DND-41 (cell line): ENCODE measurements around the gene PRKCA.

Experiments
- ATAC-seq: fragments of 200-7000 bp; cut with Tn5 transposase; 3 replicates; pipeline ENCODE4 v1.9.1; 2021; ENCODE audit warnings: low read depth; ENCODE audit not compliant: insufficient read depth
- DNase-seq: peaks from one replicate; pipeline ENCODE4 v3.0.0-alpha.2; 2020
- H2AFZ ChIP-seq: 2 replicates; pipeline ENCODE4 v1.6.0; 2012; ENCODE audit warnings: low read depth, low read length
- H3K27ac ChIP-seq: 2 replicates; pipeline ENCODE4 v1.5.1; 2012; ENCODE audit warnings: low read length, inconsistent platforms
- H3K27me3 ChIP-seq: fragments of 200-600 bp; sonication (generic); 2 replicates; pipeline ENCODE4 v1.6.0; 2012; ENCODE audit warnings: low read length, mild to moderate bottlenecking, inconsistent platforms; ENCODE audit not compliant: insufficient read depth, poor library complexity
- H3K36me3 ChIP-seq: 2 replicates; pipeline ENCODE4 v1.5.1; 2012; ENCODE audit warnings: low read length, inconsistent platforms; ENCODE audit not compliant: insufficient read depth
- H3K4me1 ChIP-seq: 2 replicates; pipeline ENCODE4 v1.5.1; 2012; ENCODE audit warnings: mild to moderate bottlenecking, low read length; ENCODE audit not compliant: insufficient read depth
- H3K4me2 ChIP-seq: 2 replicates; pipeline ENCODE4 v1.6.0; 2012; ENCODE audit warnings: mild to moderate bottlenecking, moderate library complexity, low read length, inconsistent platforms; ENCODE audit not compliant: insufficient read depth
- H3K4me3 ChIP-seq, 2 experiments: fragments of 200-600 bp in 1 of 2; shearing (Covaris generic) in 1 of 2; 2 replicates each; pipeline ENCODE4 v1.5.1; 2012 to 2016; ENCODE audit warnings: inconsistent platforms in 2 of 2, low read length in 2 of 2, mild to moderate bottlenecking in 2 of 2, low read depth in 1 of 2, moderate library complexity in 1 of 2
- H3K79me2 ChIP-seq: 2 replicates; pipeline ENCODE4 v1.6.0; 2012; ENCODE audit warnings: low read length, inconsistent platforms; ENCODE audit not compliant: insufficient read depth
- H3K9ac ChIP-seq: 2 replicates; pipeline ENCODE4 v1.6.0; 2012; ENCODE audit warnings: low read depth, mild to moderate bottlenecking, inconsistent platforms, low read length, moderate library complexity
- H3K9me3 ChIP-seq: 2 replicates; pipeline ENCODE4 v1.5.1; 2012; ENCODE audit warnings: low read length, moderate library complexity, mild to moderate bottlenecking, inconsistent platforms; ENCODE audit not compliant: insufficient read depth, severe bottlenecking
- H4K20me1 ChIP-seq: 2 replicates; pipeline ENCODE4 v1.6.0; 2012; ENCODE audit warnings: low read length; ENCODE audit not compliant: insufficient read depth
- CTCF ChIP-seq: IDR thresholded peaks from 2 replicates; pipeline ENCODE4 v1.5.1; 2012; ENCODE audit warnings: borderline replicate concordance, low read length, moderate library complexity, mild to moderate bottlenecking; ENCODE audit not compliant: poor library complexity, severe bottlenecking; ENCODE audit errors: extremely low read depth
- EZH2 ChIP-seq: IDR thresholded peaks from 3 replicates; pipeline ENCODE4 v1.6.1; 2012; ENCODE audit warnings: borderline replicate concordance, low read depth, mild to moderate bottlenecking, moderate library complexity, low read length, inconsistent platforms; ENCODE audit not compliant: severe bottlenecking

Gene PRKCA

GRCh38 chr17:66686601-66687000 lies 384.2 kb downstream of the PRKCA start:
- no peak for TF ChIP-seq EZH2
- TF ChIP-seq CTCF = no peak
- no peaks in the 10 kb centered on the region for H3K4me1 ChIP-seq
- H3K27ac ChIP-seq = no peak overlapping the region
- H2AFZ ChIP-seq = no peak overlapping the region
- H3K4me2 ChIP-seq = no peak overlapping the region
- no peaks in the 10 kb centered on the region for H3K27me3 ChIP-seq
- no peak overlapping the region for H3K4me3 ChIP-seq
- no peak overlapping the region for H3K9ac ChIP-seq
- no peaks in the 10 kb centered on the region for H3K9me3 ChIP-seq
- H3K36me3 ChIP-seq = peaks cover 38% of the 10 kb centered on the region
- H3K79me2 ChIP-seq = no peaks in the 10 kb centered on the region
- DNase-seq (no peak), ATAC-seq (no peak)
- H4K20me1 ChIP-seq = 0 out of 2 replicates have a peak, but pooled peaks cover 3% of the 10 kb centered on the region

- DNase-seq (no peak), ATAC-seq (no peak)
- Histone ChIP-seq H3K27me3 (no peaks in the 10 kb centered on the region), H3K79me2 (no peaks in the 10 kb centered on the region), H3K36me3 (peaks cover 47% of the 10 kb centered on the region), H4K20me1 (0 out of 2 replicates have a peak, but pooled peaks cover 1% of the 10 kb centered on the region), H3K4me3 (no peak overlapping the region), H3K4me2 (no peak overlapping the region), H3K4me1 (no peaks in the 10 kb centered on the region), H3K27ac (no peak overlapping the region), H3K9me3 (no peaks in the 10 kb centered on the region), H3K9ac (no peak overlapping the region), H2AFZ (no peak overlapping the region)
- TF ChIP-seq CTCF = no peak
- TF ChIP-seq EZH2 = no peak
These were observed 385.3 kb downstream of the PRKCA start for GRCh38 chr17:66687570-66688284.

GRCh38 chr17:66689221-66689620 lies 386.8 kb downstream of the PRKCA start:
- ATAC-seq = no peak
- Histone ChIP-seq H3K9ac (no peak overlapping the region), H2AFZ (no peak overlapping the region), H4K20me1 (no peaks in the 10 kb centered on the region), H3K9me3 (no peaks in the 10 kb centered on the region), H3K4me1 (no peaks in the 10 kb centered on the region), H3K27ac (no peak overlapping the region), H3K4me2 (no peak overlapping the region), H3K27me3 (no peaks in the 10 kb centered on the region), H3K79me2 (no peaks in the 10 kb centered on the region), H3K4me3 (no peak overlapping the region), H3K36me3 (peaks cover 57% of the 10 kb centered on the region)
- DNase-seq = no peak
- TF ChIP-seq EZH2 = no peak
- no peak for TF ChIP-seq CTCF
